ENCODE data around the gene WNT3A. TPM values are rescaled to one million over a fixed set of nuclear protein-coding genes. Genes with fewer than 3 reads are reported as not detected.

Gene WNT3A
- polyA plus RNA-seq, 1 of the 3 experiments (the other 2 are of a cell fraction) = not detected

GRCh38 chr1:228001738-228002535, 4.9 kb upstream of the WNT3A start:
- Histone ChIP-seq H3F3A (replicated peaks; ENCODE audit: insufficient read depth) (no peaks in the 10 kb centered on the region), H3K4me3 (ENCODE audit: low read depth in 2 of 2, low read length in 1 of 2) (no peak overlapping the region), H2AFZ (ENCODE audit: low read depth) (no peak overlapping the region), H4K20me1 (ENCODE audit: insufficient read depth) (no peaks in the 10 kb centered on the region), H3K27me3 (ENCODE audit: insufficient read depth) (peaks cover 19% of the 10 kb centered on the region), H3K9me3 (0 out of 2 replicates have a peak, but pooled peaks cover 5% of the 10 kb centered on the region), H3K4me1 (ENCODE audit: control insufficient read depth in 1 of 2, insufficient read depth in 2 of 2, low read depth in 1 of 2, low read length in 1 of 2) (no peaks in the 10 kb centered on the region; a peak in 1 of 4 replicates), H3K27ac (ENCODE audit: low read depth in 2 of 2, low read length in 1 of 2) (no peak overlapping the region), H3K9me2 (no peaks in the 10 kb centered on the region), H3K36me3 (replicated peaks in 1 of 2; ENCODE audit: control insufficient read depth in 1 of 2, insufficient read depth in 2 of 2, low read length in 1 of 2) (no peaks in the 10 kb centered on the region), H3K79me2 (ENCODE audit: insufficient read depth) (no peaks in the 10 kb centered on the region), H3K9ac (no peak overlapping the region), H3K4me2 (no peak overlapping the region)
- 27% methylated on average over 11 of the region's 15 CpGs for WGBS (ENCODE audit: low lambda C conversion rate)
- no peak for DNase-seq
- ChIA-PET POLR2A (no interaction called here), CTCF (interaction anchor here (0.8 to 1.2 kb wide), 2 partner anchors 72 to 499 kb away, joined by 3 to 4 read pairs; no protein-coding TSS in a partner anchor)
- TF ChIP-seq EZH2phosphoT487 (IDR thresholded peaks at IDR 0.05; ENCODE audit: borderline replicate concordance, low read depth) = no peak
- no peak for TF ChIP-seq FOXM1 (IDR thresholded peaks at IDR 0.05; ENCODE audit: low read depth)
- no peak for TF ChIP-seq POLR2AphosphoS5 (IDR thresholded peaks at IDR 0.05; ENCODE audit: low read depth, low read length)
- TF ChIP-seq TEAD4 (IDR thresholded peaks at IDR 0.05; ENCODE audit: borderline replicate concordance, insufficient read depth) = no peak
- no peak for TF ChIP-seq CHD2 (IDR thresholded peaks at IDR 0.05; ENCODE audit: low read length, partially characterized antibody)
- no peak for TF ChIP-seq ZBTB33 (IDR thresholded peaks at IDR 0.05; ENCODE audit: borderline replicate concordance, low read depth)
- no peak for TF ChIP-seq GABPA (IDR thresholded peaks at IDR 0.05; ENCODE audit: low read depth)
- no peak for TF ChIP-seq MXI1 (IDR thresholded peaks at IDR 0.05; ENCODE audit: low read depth, low read length)
- no peak for TF ChIP-seq SMC3 (IDR thresholded peaks at IDR 0.05; ENCODE audit: low read depth, low read length)
- no peak for TF ChIP-seq IRF3 (IDR thresholded peaks at IDR 0.05; ENCODE audit: low read depth, low read length)
- no peak for TF ChIP-seq MEF2A (IDR thresholded peaks at IDR 0.05; ENCODE audit: borderline replicate concordance, low read depth)
- no peak for TF ChIP-seq JUND (IDR thresholded peaks at IDR 0.05)
- TF ChIP-seq RCOR1 (IDR thresholded peaks at IDR 0.05; ENCODE audit: low read length) = no peak
- TF ChIP-seq PBX3 (IDR thresholded peaks at IDR 0.05) = no peak
- no peak for TF ChIP-seq YY1 (IDR thresholded peaks at IDR 0.05; ENCODE audit: low read depth)
- no peak for TF ChIP-seq REST (IDR thresholded peaks at IDR 0.05; ENCODE audit: low read depth, low read length)
- TF ChIP-seq FOXJ3 (CRISPR knock-in tag; IDR thresholded peaks at IDR 0.05) = no peak
- TF ChIP-seq ELF1 (IDR thresholded peaks at IDR 0.05) = no peak
- TF ChIP-seq FOSL2 (IDR thresholded peaks at IDR 0.05; ENCODE audit: borderline replicate concordance, low read depth) = no peak
- no peak for TF ChIP-seq CTCF (IDR thresholded peaks at IDR 0.05)

All from SK-N-SH (cell line).